Measurements from ENCODE around the gene VN1R2.

GRCh38 chr19:53254411-53255341, 3.4 kb upstream of the VN1R2 start, which contains the start of gene ZNF677:
- TF ChIP-seq CTCF (IDR thresholded peaks at IDR 0.05) (no peak), POLR2A (IDR thresholded peaks at IDR 0.05) (peak in 1 of 4 donors; percentile 34)

Data from esophagus squamous epithelium (tissue), 4 donors.